Measurements from ENCODE around the gene TRIO.

- no peak for TF ChIP-seq CTCF (IDR thresholded peaks at IDR 0.05; ENCODE audit: insufficient read depth, low read length, poor library complexity, severe bottlenecking)
- no peak for TF ChIP-seq EZH2phosphoT487 (conservative IDR thresholded peaks at IDR 0.05; ENCODE audit: low read length)
Measured at GRCh38 chr5:14410068-14410393, 266.9 kb downstream of the TRIO start.
